ENCODE measurements around the gene TIGD1. TPM values are rescaled to one million over a fixed set of nuclear protein-coding genes. Genes with fewer than 3 reads are reported as not detected.

Gene TIGD1
- total and polyA plus RNA-seq, 2 experiments from 2014 or later, result 7.6 to 9.3 TPM

- H3K27ac ChIP-seq (ENCODE audit: low read depth), result no peak overlapping the region
- H3F3A ChIP-seq (replicated peaks; ENCODE audit: low read depth), result no peaks in the 10 kb centered on the region
- Mint-ChIP-seq H3K27me3 (ENCODE audit: insufficient read depth, low read depth, poor library complexity) (no peaks in the 10 kb centered on the region), H3K4me3 (no peak overlapping the region), H3K27ac (no peak overlapping the region), H3K4me1 (no peaks in the 10 kb centered on the region), H3K36me3 (ENCODE audit: low read depth) (peaks cover 31% of the 10 kb centered on the region), H3K9me3 (no peaks in the 10 kb centered on the region)
- H3K9me2 ChIP-seq (ENCODE audit: insufficient read depth), result no peaks in the 10 kb centered on the region
- peaks cover 4% of the 10 kb centered on the region; the same call in 1 of the 2 replicates for H4K20me1 ChIP-seq (replicated peaks; ENCODE audit: insufficient read depth)
- no peaks in the 10 kb centered on the region for H3K79me2 ChIP-seq (replicated peaks; ENCODE audit: insufficient read depth)
- H3K27me3 ChIP-seq (ENCODE audit: insufficient read depth), result no peaks in the 10 kb centered on the region
- no peak for TF ChIP-seq ZNF462 (CRISPR knock-in tag; IDR thresholded peaks at IDR 0.05)
- TF ChIP-seq CREB1 (CRISPR knock-in tag; IDR thresholded peaks at IDR 0.05; ENCODE audit: low read depth), result no peak
- TF ChIP-seq EZH2 (IDR thresholded peaks at IDR 0.05; ENCODE audit: low read depth, unreplicated experiment), result no peak
- TF ChIP-seq REST (IDR thresholded peaks at IDR 0.05; ENCODE audit: unreplicated experiment), result no peak
- TF ChIP-seq STAT1 (IDR thresholded peaks at IDR 0.05; ENCODE audit: unreplicated experiment), result no peak
- no peak for TF ChIP-seq JUNB (IDR thresholded peaks at IDR 0.05; ENCODE audit: unreplicated experiment)
- TF ChIP-seq CTCF (conservative IDR thresholded peaks at IDR 0.05; ENCODE audit: low read depth in 2 of 2), result no peak
- no peak for TF ChIP-seq ETS1 (IDR thresholded peaks at IDR 0.05)
- no peak for TF ChIP-seq EZH2phosphoT487 (IDR thresholded peaks at IDR 0.05; ENCODE audit: unreplicated experiment)
- no peak for TF ChIP-seq ZNF114 (CRISPR knock-in tag; IDR thresholded peaks at IDR 0.05)
- TF ChIP-seq NANOG (IDR thresholded peaks at IDR 0.05; ENCODE audit: borderline replicate concordance), result no peak
- TF ChIP-seq POLR2AphosphoS5 (IDR thresholded peaks at IDR 0.05; ENCODE audit: low read depth), result no peak
- TF ChIP-seq ZNF331 (CRISPR knock-in tag; IDR thresholded peaks at IDR 0.05; ENCODE audit: low read depth), result no peak
- no peaks in the 10 kb centered on the region for H3K4me1 ChIP-seq (ENCODE audit: insufficient read depth)
- no peak overlapping the region for H3K4me2 ChIP-seq
- peaks cover 2% of the 10 kb centered on the region for H3K36me3 ChIP-seq (ENCODE audit: insufficient read depth)
- no peak for DNase-seq (ENCODE audit: low spot score)
- no peak for ATAC-seq
- H3K4me3 ChIP-seq, result no peak overlapping the region
- H2AFZ ChIP-seq, result no peak overlapping the region
These were observed 24.5 kb upstream of the TIGD1 start for GRCh38 chr2:232574674-232575403.

Data from GM23338 (cell line).